Measurements from ENCODE around the gene C2orf92.

C2orf92 gene

GRCh38 chr2:97714084-97714949 is 44.8 kb downstream of the C2orf92 start:
- no peak for DNase-seq

GRCh38 chr2:97714950-97715652 is 45.6 kb downstream of the C2orf92 start:
- no peak for DNase-seq

GRCh38 chr2:97715951-97716694 is 46.6 kb downstream of the C2orf92 start:
- no peak for DNase-seq

- DNase-seq = no peak
Observed at GRCh38 chr2:97716695-97717612, 47.4 kb downstream of the C2orf92 start.

- no peak for DNase-seq
Observed at GRCh38 chr2:97717613-97717995, 48.1 kb downstream of the C2orf92 start.

GRCh38 chr2:97718051-97718882 is 48.8 kb downstream of the C2orf92 start:
- no peak for DNase-seq

- DNase-seq = no peak
Observed at GRCh38 chr2:97718942-97719341, 49.4 kb downstream of the C2orf92 start.

- no peak for DNase-seq
Observed at GRCh38 chr2:97719362-97720155, 50.0 kb downstream of the C2orf92 start.

- no peak for DNase-seq
Observed at GRCh38 chr2:97720746-97721145, 51.2 kb downstream of the C2orf92 start.

GRCh38 chr2:97722227-97722626 is 52.7 kb downstream of the C2orf92 start:
- DNase-seq = no peak

- no peak for DNase-seq
Observed at GRCh38 chr2:97723156-97724072, 53.9 kb downstream of the C2orf92 start.

GRCh38 chr2:97724073-97724410 is 54.5 kb downstream of the C2orf92 start:
- no peak for DNase-seq

GRCh38 chr2:97724501-97724900 is 55.0 kb downstream of the C2orf92 start:
- no peak for DNase-seq

- no peak for DNase-seq
Observed at GRCh38 chr2:97724946-97725688, 55.6 kb downstream of the C2orf92 start.

GRCh38 chr2:97726261-97727064 is 57.0 kb downstream of the C2orf92 start:
- DNase-seq = no peak

GRCh38 chr2:97727296-97727695 is 57.8 kb downstream of the C2orf92 start:
- DNase-seq = no peak

All from hypothalamus (tissue), 51 donors.